T-helper 1 cell treated with Interleukin-12 subunit alpha and Interleukin-12 subunit beta and Interleukin-4 antibody, amounts not matched to agents 30 ng/mL and 1 ng/mL, for 36 hours (primary cell): ENCODE data around the gene ENTREP1. TPM values are rescaled to one million over a fixed set of nuclear protein-coding genes. Genes with fewer than 3 reads are reported as not detected.

ENCODE experiments used
- intact Hi-C: fragments of 100-400 bp; cut with micrococcal nuclease; formaldehyde crosslinking; loops from one replicate; pipeline ENCODE4 v1.15.1; 2024
- total RNA-seq: library from RNA; stranded (reverse); gene quantifications from 2 replicates; pipeline ENCODE4 v1.2.3, GENCODE V29; 2022

ENTREP1 gene
- total RNA-seq, 1 donor from 2014 or later = not detected

DNA sequence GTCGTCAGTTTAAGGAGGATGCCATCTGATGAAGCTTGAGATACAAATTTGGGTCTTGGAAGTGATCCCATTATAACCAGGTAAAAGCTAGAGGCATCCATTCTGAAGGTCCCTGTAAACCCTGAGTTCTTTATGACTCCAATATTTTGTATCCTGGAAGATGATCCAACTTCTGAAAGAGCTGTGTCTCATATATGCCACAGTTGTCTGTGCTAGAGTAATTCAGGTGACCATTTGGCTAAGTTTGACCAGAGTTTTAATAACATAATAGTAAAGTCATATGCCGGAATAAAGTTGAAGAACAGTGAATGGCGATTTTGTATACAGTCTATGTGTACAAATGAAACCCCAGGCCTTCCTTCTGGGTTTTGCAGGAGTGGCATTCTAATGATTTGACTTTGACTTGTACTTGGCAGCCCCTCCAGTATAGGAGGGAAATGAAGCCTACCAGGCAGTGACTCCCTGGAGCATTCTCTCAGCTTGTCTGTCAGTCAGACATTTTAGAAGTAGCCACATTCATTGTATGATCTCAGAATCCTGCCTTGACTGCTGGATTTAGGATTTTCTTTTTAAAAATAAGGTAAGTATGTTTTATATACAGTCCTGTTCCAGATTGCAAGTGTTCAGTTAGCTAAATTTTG lies 39.6 kb downstream of the ENTREP1 start:
- intact Hi-C loops = no loop called here

GRCh38 chr9:69370430-69370829 lies 45.4 kb downstream of the ENTREP1 start:
- intact Hi-C loops = no loop called here

GRCh38 chr9:69371001-69371400 lies 46.0 kb downstream of the ENTREP1 start:
- intact Hi-C loops = no loop called here

DNA sequence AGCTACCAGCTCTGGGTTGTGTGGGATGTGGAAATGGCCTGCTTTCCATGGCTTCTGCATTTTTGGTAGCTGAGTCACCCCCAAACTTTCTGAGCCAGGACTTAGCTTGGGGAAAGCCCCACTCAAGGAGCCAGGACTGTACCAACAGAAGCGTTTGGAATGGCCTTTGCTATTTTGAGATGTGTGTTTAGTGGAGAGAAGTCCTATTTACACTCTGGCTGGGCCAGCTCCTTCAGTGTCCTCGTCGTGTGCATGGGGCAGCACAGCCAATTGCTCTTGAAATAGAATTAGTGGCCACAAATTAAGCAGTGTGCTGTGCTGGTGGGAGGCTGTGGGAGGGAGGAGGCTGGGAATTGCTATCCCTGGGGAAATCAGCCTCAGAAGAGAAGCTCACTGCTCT lies 51.6 kb downstream of the ENTREP1 start:
- intact Hi-C loops = no loop called here

DNA sequence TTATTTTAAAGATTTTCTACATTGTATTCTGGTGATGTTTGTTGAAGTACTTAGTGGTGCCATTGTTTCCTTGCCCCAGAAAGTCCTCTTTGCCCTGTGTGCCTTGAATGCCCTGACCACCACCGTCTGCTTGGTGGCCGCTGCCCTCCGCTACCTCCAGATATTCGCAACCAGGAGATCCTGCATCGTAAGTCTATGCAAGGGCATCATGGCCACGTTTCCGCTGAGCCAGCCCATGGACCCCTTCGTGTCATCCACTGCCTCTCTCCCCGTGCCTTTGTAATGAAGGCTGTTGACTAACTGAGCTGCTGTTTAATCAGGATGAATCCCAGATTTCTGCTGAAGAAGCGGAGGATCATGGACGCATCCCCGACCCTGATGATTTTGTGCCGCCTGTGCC lies 52.3 kb downstream of the ENTREP1 start:
- intact Hi-C loops = no loop called here

DNA sequence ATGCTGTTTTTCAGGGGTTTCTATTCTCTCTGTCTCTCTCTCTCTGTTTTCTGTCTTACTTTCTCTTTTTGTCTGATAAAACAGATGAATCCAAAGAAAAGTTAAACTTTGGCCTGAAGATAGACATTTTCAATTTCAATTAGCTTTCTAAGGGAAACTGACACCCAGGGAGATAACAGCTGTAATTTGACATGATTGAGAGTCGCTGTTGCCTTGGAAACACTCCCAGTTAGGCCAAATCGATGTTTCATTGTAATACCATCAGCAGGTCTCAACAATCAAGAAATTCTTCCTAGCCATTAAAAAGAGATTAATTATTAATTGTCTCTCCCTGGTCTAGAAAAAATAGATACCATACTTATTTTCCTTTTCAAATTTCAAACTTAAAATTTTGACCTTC lies 53.0 kb downstream of the ENTREP1 start:
- intact Hi-C loops = no loop called here

DNA sequence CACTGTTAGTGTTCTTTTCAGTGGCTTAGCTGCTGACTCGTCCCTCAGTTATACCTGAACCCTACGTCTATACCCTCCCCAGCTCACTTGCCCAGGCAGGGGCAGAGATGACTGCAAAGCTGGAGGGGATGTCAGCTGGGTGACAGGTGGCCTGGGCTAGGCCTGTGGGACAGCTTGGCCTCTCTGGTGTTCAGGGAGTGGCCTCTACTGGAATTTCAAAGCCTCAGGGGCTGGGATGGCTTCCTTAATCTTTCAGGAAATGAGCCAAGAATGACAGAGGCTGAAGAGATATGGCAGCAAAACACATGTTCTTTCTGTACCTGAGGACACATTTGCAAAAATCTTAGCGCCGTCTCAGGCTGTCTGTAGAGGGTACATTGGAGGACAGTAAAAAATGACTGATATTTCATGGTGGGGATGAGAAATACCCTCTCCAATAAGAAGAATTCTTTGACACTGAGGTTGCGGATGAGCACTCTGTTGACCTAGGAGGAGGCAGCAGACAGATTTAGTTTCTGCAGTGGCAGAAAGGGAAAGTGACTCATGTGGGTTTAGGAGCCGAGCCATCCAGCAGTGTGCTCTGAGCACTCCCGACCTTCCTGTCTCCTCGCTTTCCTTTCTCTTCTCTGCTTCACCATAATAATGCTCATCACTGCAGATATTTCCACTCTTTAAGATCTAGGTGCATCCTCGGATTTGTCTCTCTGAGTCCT lies 54.4 kb downstream of the ENTREP1 start:
- intact Hi-C loops = no loop called here

DNA sequence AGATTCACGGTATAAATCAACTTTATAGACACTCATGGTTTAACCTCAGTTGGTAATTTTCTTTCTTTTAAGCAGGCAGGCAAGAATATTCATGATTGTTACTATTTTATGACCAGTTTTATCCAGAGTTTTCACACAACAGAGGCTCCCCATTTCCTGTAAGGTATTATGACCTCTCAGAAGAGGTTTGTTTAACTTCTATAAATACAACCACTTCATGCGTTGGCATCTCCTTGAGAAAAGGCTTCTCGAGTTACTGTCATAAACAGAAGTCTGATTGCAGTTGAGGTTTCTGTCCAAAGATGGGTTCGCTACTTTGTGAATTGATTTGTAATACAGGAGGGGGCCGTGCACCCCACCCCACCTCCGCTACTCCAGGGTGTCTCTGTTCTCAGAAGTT lies 55.3 kb downstream of the ENTREP1 start:
- intact Hi-C loops = no loop called here

GRCh38 chr9:69380811-69381210 lies 55.8 kb downstream of the ENTREP1 start:
- intact Hi-C loops = no loop called here

GRCh38 chr9:69382135-69382534 lies 57.1 kb downstream of the ENTREP1 start:
- intact Hi-C loops = no loop called here

- intact Hi-C loops = no loop called here
Observed at GRCh38 chr9:69385581-69386033, 60.6 kb downstream of the ENTREP1 start.

DNA sequence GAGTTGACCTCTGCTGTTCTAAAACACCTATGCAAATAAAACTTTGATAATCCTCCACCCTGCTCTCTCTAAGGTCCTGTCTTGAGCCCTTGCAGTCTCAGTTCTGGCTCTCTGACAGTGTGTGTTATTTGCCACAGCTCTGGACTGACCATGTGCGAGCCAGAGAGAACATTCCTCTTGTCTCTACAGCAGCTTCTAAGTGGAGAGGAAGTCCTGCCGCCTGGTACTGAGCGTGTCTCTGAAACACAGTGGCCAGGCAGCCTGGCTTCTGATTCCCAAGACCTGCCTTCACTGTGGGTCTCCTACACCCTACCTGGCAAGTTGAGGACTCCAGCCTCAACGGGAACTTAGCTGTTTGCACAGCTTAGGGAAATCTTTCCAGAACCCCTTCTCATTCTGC lies 61.6 kb downstream of the ENTREP1 start:
- intact Hi-C loops = no loop called here

GRCh38 chr9:69388596-69388995 lies 63.6 kb downstream of the ENTREP1 start:
- intact Hi-C loops = no loop called here

DNA sequence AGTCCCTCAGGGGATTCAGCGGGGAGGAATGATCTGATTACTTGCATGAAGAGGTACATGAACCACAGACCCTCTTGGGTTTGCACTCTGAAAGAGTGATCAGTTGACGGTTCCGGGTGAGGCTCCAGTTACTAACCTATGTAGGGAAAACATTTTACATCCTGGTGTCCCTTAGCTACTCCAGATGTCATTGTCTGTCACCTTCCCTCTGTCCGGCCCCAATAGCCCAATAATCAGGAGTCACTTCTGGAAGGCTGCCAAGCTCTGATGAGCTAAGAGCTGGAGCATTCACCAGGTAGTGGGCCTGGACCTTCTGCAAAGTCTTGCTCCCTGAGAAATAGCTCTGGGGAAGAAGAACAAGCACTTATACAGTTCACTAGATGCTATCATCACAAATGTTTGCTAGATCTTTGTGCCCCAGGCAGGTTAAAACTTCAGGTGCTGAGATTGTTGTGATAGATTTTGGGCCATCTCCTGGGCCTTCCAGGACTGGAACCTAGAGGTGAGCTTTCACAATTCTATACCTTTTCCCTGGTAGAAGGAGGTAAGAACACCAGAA lies 64.5 kb downstream of the ENTREP1 start:
- intact Hi-C loops = no loop called here

DNA sequence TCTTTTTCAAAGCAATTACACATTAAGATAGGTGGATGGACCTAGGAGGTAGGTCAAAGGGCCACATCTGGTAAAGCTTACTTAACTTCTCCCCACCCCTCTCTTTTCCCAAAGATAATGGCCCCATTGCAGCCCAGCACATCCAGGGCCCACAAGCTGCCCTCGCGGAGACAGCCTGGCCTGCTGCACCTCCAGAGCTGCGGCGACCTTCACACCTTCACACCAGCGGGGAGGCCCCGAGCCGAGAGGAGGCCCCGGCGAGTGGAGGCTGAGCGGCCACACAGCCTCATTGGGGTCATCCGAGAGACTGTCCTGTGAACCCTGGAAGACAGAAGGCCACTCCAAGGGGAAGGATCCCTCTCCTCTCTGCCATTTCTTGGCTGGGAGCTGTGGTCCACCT lies 66.5 kb downstream of the ENTREP1 start:
- intact Hi-C loops = no loop called here

GRCh38 chr9:69391946-69392345 lies 66.9 kb downstream of the ENTREP1 start:
- intact Hi-C loops = no loop called here

DNA sequence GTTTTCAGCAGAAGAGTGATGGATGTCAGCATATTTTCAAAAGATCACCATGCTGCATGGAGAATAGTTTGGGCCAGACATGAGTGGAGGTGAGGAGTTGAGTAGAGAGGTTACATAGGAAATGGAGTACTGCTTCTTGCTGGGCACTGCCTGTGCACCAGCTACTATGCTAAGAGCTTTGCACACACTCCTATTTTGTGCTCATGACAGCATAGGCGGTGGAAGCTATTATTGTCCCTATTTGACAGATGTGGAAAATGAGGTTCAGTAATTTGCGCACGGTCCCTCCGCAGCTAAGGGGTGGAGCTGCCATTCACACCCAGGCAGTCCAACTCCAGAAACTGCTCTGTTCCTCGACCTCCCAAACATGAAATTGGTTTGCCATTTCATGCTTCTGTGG lies 67.8 kb downstream of the ENTREP1 start:
- intact Hi-C loops = no loop called here

DNA sequence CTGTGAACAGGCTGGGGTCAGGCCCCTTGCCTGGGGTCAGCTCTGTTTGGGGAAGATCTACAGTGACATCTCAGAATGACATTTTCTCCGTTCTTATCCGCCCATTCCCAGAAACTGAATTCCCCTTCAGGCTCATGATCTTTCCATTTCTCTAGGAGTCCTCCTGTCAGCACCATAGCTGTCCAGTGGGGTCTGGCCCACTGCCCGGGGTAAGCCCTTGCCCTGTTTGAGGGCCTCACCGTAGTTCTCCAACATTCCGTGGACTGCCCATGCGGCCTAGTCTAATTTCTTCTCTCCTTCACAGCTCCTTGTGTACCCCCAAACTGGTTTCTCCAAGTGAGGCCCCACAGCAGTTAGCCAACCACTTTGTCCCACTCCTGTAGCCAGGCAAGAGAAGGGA lies 68.4 kb downstream of the ENTREP1 start:
- intact Hi-C loops = no loop called here

DNA sequence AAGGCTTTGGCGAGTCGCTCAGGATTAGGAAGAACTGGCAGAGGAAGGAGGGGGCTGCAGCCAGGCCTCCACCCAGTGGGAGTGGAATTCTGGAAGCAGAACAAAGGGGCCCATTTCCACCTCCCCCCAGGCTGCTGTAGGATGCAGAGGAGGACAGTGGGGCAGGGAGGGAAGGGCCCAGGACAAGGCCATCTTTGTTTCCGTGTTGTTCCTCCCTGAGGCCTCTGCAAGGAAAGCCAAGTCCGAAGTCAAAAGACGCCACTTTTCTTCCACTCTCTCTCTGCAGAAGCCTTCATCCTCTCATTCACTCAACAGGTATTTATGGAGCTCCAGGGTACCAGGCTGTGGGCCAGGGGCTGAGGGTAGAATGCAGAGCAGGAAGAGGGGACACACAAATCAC lies 70.7 kb downstream of the ENTREP1 start:
- intact Hi-C loops = no loop called here

DNA sequence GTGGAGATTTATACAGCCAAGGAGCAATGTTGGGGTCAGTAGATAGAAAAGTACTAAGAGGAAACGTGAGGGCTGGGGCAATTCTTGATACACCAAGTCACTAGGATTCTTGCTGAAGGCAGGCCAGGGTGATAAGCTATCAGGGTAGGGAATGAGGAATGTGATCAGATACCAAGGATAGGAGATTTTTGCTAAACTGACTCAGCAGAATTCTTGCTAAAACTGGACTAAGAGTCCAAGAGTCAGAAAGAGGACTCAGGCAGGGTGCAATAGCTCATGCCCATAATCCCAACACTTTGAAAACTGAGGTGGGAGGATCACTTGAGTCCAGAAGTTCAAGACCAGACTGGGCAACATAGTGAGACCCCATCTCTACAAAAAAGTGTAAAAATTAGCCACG lies 71.7 kb downstream of the ENTREP1 start:
- intact Hi-C loops = no loop called here

- intact Hi-C loops = no loop called here
Observed at GRCh38 chr9:69397384-69398214, 72.6 kb downstream of the ENTREP1 start.

DNA sequence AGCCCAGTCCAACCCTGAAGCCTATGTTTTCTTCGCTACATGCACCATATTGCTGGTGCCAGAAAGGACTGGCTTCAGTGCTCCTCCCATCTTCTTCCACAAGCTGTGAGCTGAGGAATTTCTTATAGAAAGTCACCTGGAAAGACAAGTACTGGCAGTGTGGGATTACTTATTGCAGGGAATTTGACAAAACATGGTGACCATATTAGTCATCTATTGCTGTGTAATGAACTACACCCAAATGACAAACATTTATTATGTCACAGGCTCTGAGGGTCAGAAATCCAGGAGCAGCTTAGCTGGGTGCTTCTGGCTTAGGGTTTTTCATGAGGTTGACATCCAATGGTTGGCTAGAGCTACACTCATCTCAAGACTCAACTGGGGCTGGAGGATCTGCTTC lies 75.5 kb downstream of the ENTREP1 start:
- intact Hi-C loops = no loop called here
